ENCODE measurements around the gene GRM2. TPM values are rescaled to one million over a fixed set of nuclear protein-coding genes. Genes with fewer than 3 reads are reported as not detected.

GRM2 gene
- total RNA-seq, 1 experiment from 2014 or later = 5.6 TPM

- ChIA-PET POLR2A (ENCODE audit: low non-redundant PET) (no interaction called here), CTCF (no interaction called here)
- Histone ChIP-seq H3K4me1 (ENCODE audit: insufficient read depth, low read length, poor library complexity, severe bottlenecking) (no peaks in the 10 kb centered on the region), H3K27me3 (replicated peaks; ENCODE audit: insufficient read depth, low read depth, low read length, poor library complexity) (no peaks in the 10 kb centered on the region), H3K36me3 (ENCODE audit: insufficient read depth, low read length, poor library complexity, severe bottlenecking) (peaks cover 3% of the 10 kb centered on the region), H3K27ac (ENCODE audit: low read depth, low read length, poor library complexity, severe bottlenecking) (no peak overlapping the region), H3K9me3 (ENCODE audit: low read depth, low read length, poor library complexity, severe bottlenecking) (no peaks in the 10 kb centered on the region), H3K4me3 (ENCODE audit: low read depth, low read length, poor library complexity, severe bottlenecking) (no peak overlapping the region)
- TF ChIP-seq EZH2 (IDR thresholded peaks at IDR 0.05; ENCODE audit: borderline replicate concordance, low read depth, low read length, poor library complexity, severe bottlenecking) (no peak), CTCF (conservative IDR thresholded peaks at IDR 0.05; ENCODE audit: low read depth, low read length) (no peak)
- BruUV-seq (replicated peaks) = no TSS peak
- DNase-seq (ENCODE audit: low spot score) = no peak
- intact Hi-C loops (cut with micrococcal nuclease; ENCODE audit: unreplicated experiment) = no loop called here
These were observed 18.7 kb upstream of the GRM2 start for GRCh38 chr3:51688206-51688600.

- no peak for DNase-seq (ENCODE audit: low spot score)
- intact Hi-C loops (cut with micrococcal nuclease; ENCODE audit: unreplicated experiment) = no loop called here
- no peaks in the 10 kb centered on the region for H3K4me1 ChIP-seq (ENCODE audit: insufficient read depth, low read length, poor library complexity, severe bottlenecking)
- no peak overlapping the region for H3K27ac ChIP-seq (ENCODE audit: low read depth, low read length, poor library complexity, severe bottlenecking)
- ChIA-PET CTCF (interaction anchor here (0.6 kb wide), 1 partner anchor 57 kb away, joined by 4 read pairs; no protein-coding TSS in a partner anchor), POLR2A (ENCODE audit: low non-redundant PET) (no interaction called here)
- no peak overlapping the region for H3K4me3 ChIP-seq (ENCODE audit: low read depth, low read length, poor library complexity, severe bottlenecking)
- H3K9me3 ChIP-seq (ENCODE audit: low read depth, low read length, poor library complexity, severe bottlenecking) = no peaks in the 10 kb centered on the region
- no peak for TF ChIP-seq CTCF (conservative IDR thresholded peaks at IDR 0.05; ENCODE audit: low read depth, low read length)
- no peak for TF ChIP-seq EZH2 (IDR thresholded peaks at IDR 0.05; ENCODE audit: borderline replicate concordance, low read depth, low read length, poor library complexity, severe bottlenecking)
- no TSS peak for BruUV-seq (replicated peaks)
- no peaks in the 10 kb centered on the region for H3K36me3 ChIP-seq (ENCODE audit: insufficient read depth, low read length, poor library complexity, severe bottlenecking)
- H3K27me3 ChIP-seq (replicated peaks; ENCODE audit: insufficient read depth, low read depth, low read length, poor library complexity) = no peaks in the 10 kb centered on the region
These were observed 15.8 kb upstream of the GRM2 start for GRCh38 chr3:51691021-51691420.

GRCh38 chr3:51691949-51692348, 14.9 kb upstream of the GRM2 start:
- no peak overlapping the region for H3K4me3 ChIP-seq (ENCODE audit: low read depth, low read length, poor library complexity, severe bottlenecking)
- CTCF ChIA-PET = interaction anchor here (1.3 kb wide), 1 partner anchor 10 kb away, joined by 6 read pairs; no protein-coding TSS in a partner anchor
- POLR2A ChIA-PET (ENCODE audit: low non-redundant PET) = no interaction called here

More at GRCh38 chr3:51691949-51692348, 14.9 kb upstream of the GRM2 start:
- no peak for DNase-seq (ENCODE audit: low spot score)
- TF ChIP-seq EZH2 (IDR thresholded peaks at IDR 0.05; ENCODE audit: borderline replicate concordance, low read depth, low read length, poor library complexity, severe bottlenecking) = no peak
- no peak for TF ChIP-seq CTCF (conservative IDR thresholded peaks at IDR 0.05; ENCODE audit: low read depth, low read length)
- Histone ChIP-seq H3K9me3 (ENCODE audit: low read depth, low read length, poor library complexity, severe bottlenecking) (no peaks in the 10 kb centered on the region), H3K4me1 (ENCODE audit: insufficient read depth, low read length, poor library complexity, severe bottlenecking) (no peaks in the 10 kb centered on the region), H3K36me3 (ENCODE audit: insufficient read depth, low read length, poor library complexity, severe bottlenecking) (no peaks in the 10 kb centered on the region), H3K27me3 (replicated peaks; ENCODE audit: insufficient read depth, low read depth, low read length, poor library complexity) (no peaks in the 10 kb centered on the region), H3K27ac (ENCODE audit: low read depth, low read length, poor library complexity, severe bottlenecking) (no peak overlapping the region)
- BruUV-seq (replicated peaks) = no TSS peak
- intact Hi-C loops (cut with micrococcal nuclease; ENCODE audit: unreplicated experiment) = no loop called here

Data from A673 (cell line).